ENCODE results near the gene TFDP1. TPM values are rescaled to one million over a fixed set of nuclear protein-coding genes. Genes with fewer than 3 reads are reported as not detected.

TFDP1 gene
- total and polyA plus RNA-seq, 8 donors: 10.3 to 24.7 (median 17.9) TPM

GRCh38 chr13:113638806-113639205 is 54.3 kb downstream of the TFDP1 start:
- Histone ChIP-seq H3K36me3 (peaks cover 0 to 15% (median 0%) of the 10 kb centered on the region in 3 donors), H3K27me3 (no peaks in the 10 kb centered on the region), H3K4me3 (no peak overlapping the region), H3K9me3 (no peaks in the 10 kb centered on the region), H3K27ac (no peak overlapping the region), H3K4me1 (no peaks in the 10 kb centered on the region)
- FAIRE-seq (no peak), DNase-seq (peak in 1 of 6 donors; percentile 2), ATAC-seq (no peak)
- TF ChIP-seq, protein P1, sequence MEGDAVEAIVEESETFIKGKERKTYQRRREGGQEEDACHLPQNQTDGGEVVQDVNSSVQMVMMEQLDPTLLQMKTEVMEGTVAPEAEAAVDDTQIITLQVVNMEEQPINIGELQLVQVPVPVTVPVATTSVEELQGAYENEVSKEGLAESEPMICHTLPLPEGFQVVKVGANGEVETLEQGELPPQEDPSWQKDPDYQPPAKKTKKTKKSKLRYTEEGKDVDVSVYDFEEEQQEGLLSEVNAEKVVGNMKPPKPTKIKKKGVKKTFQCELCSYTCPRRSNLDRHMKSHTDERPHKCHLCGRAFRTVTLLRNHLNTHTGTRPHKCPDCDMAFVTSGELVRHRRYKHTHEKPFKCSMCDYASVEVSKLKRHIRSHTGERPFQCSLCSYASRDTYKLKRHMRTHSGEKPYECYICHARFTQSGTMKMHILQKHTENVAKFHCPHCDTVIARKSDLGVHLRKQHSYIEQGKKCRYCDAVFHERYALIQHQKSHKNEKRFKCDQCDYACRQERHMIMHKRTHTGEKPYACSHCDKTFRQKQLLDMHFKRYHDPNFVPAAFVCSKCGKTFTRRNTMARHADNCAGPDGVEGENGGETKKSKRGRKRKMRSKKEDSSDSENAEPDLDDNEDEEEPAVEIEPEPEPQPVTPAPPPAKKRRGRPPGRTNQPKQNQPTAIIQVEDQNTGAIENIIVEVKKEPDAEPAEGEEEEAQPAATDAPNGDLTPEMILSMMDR (IDR thresholded peaks at IDR 0.05): no peak
- intact Hi-C loops (cut with DNase I): no loop called here
- WGBS, 2 donors: 92 to 93% methylated on average over 8 of the region's 8 CpGs

- H3K27me3 ChIP-seq: no peaks in the 10 kb centered on the region
- FAIRE-seq (no peak), DNase-seq (peak in 3 of 6 donors; percentile 7 to 43 (median 7)), ATAC-seq (no peak)
- intact Hi-C loops (cut with DNase I): no loop called here
- TF ChIP-seq, protein P1 (IDR thresholded peaks at IDR 0.05): no peak
- H3K4me3 ChIP-seq: no peak overlapping the region
- H3K27ac ChIP-seq: no peak overlapping the region
- peaks cover 0 to 15% (median 0%) of the 10 kb centered on the region in 3 donors for H3K36me3 ChIP-seq
- H3K4me1 ChIP-seq: no peaks in the 10 kb centered on the region
- H3K9me3 ChIP-seq: no peaks in the 10 kb centered on the region
- 97% methylated on average over 27 of the region's 27 CpGs for WGBS, 2 donors
These were observed 55.2 kb downstream of the TFDP1 start for GRCh38 chr13:113639616-113640262.

- WGBS, 2 donors: 89 to 95% methylated on average over 7 of the region's 7 CpGs
- H3K9me3 ChIP-seq: no peaks in the 10 kb centered on the region
- no peaks in the 10 kb centered on the region for H3K27me3 ChIP-seq
- intact Hi-C loops (cut with DNase I): no loop called here
- H3K4me1 ChIP-seq: no peaks in the 10 kb centered on the region
- ATAC-seq: no peak
- peaks cover 0 to 6% (median 0%) of the 10 kb centered on the region in 3 donors for H3K36me3 ChIP-seq
- no peak overlapping the region for H3K4me3 ChIP-seq
- peak in 2 of 6 donors; percentile 4 to 5 for DNase-seq
- no peak for FAIRE-seq
- TF ChIP-seq, protein P1 (IDR thresholded peaks at IDR 0.05): no peak
- H3K27ac ChIP-seq: no peak overlapping the region
These were observed 56.9 kb downstream of the TFDP1 start for GRCh38 chr13:113641426-113641825.

DNA sequence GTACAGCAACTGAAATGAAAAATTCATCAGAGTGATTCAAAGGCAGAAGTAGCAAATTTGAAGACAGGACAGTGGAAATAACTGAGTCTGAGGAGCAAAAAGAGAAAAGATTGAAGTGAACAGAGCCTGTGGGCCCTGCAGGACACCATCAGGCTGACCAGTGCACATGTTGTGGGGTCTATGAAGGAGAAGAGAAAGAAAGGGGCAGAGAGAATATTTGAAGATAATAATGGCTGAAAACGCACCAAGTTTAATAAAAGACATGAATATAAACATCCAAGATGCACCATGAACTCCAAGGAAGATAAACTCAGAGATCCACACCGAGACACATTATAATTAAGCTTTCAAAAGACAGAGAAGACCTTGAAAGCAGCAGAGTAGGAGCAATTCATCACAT is 58.0 kb downstream of the TFDP1 start:
- TF ChIP-seq, protein P1 (IDR thresholded peaks at IDR 0.05): no peak
- peaks cover 0 to 8% (median 0%) of the 10 kb centered on the region in 3 donors for H3K4me1 ChIP-seq
- H3K27me3 ChIP-seq: no peaks in the 10 kb centered on the region
- intact Hi-C loops (cut with DNase I): no loop called here
- no peak overlapping the region for H3K27ac ChIP-seq
- DNase-seq (no peak), FAIRE-seq (no peak), ATAC-seq (no peak)
- no peak overlapping the region for H3K4me3 ChIP-seq
- H3K9me3 ChIP-seq: no peaks in the 10 kb centered on the region
- WGBS, 2 donors: 95 to 98% methylated on average over 2 of the region's 2 CpGs
- H3K36me3 ChIP-seq: peaks cover 0 to 3% (median 0%) of the 10 kb centered on the region in 3 donors

DNA sequence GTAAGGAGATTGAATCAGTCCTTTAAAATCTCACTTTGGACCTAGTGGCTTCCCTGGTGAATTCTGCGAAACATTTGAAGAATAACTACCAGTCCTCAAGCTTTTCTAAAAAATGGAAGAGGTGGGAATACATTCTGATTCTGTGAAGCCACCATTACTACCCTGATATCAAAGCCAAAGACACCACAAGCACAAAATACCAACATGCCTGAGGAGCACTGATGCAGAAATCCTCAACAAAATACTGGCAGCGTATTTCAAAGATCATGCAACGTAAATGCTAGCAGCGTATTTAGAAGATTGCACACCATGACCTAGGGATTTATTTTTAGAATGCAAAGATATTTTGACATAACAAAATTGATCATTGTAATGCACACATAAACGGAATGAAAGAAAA is 59.0 kb downstream of the TFDP1 start:
- intact Hi-C loops (cut with DNase I): no loop called here
- Histone ChIP-seq H3K27ac (no peak overlapping the region), H3K4me3 (no peak overlapping the region), H3K9me3 (no peaks in the 10 kb centered on the region), H3K36me3 (no peaks in the 10 kb centered on the region), H3K4me1 (peaks cover 0 to 8% (median 4%) of the 10 kb centered on the region in 3 donors), H3K27me3 (no peaks in the 10 kb centered on the region)
- 96 to 98% methylated on average over 5 of the region's 5 CpGs for WGBS, 2 donors
- TF ChIP-seq, protein P1 (IDR thresholded peaks at IDR 0.05): no peak
- no peak for FAIRE-seq
- DNase-seq: no peak
- no peak for ATAC-seq
